Keratinocyte (primary cell): ENCODE measurements around the gene PARVA. TPM values are rescaled to one million over a fixed set of nuclear protein-coding genes. Genes with fewer than 3 reads are reported as not detected.

Source experiments
- DNase-seq: peaks from one replicate; pipeline ENCODE4 v3.0.0-alpha.2; 2011; ENCODE audit warnings: low read depth, missing footprints, low spot score
- FAIRE-seq: peaks from 2 replicates; lab custom pipeline; 2011; peaks lifted over from hg19 to GRCh38; lab: Jason Lieb, UNC
- H2AFZ ChIP-seq: 2 replicates; pipeline ENCODE4 v1.6.0; 2012; ENCODE audit warnings: low read length, control low read depth, inconsistent platforms; ENCODE audit not compliant: control insufficient read depth
- H3K27ac ChIP-seq: 2 replicates; pipeline ENCODE4 v1.5.1; 2011; ENCODE audit warnings: low read length; ENCODE audit not compliant: control insufficient read depth, insufficient read depth
- H3K27me3 ChIP-seq: 3 replicates; pipeline ENCODE4 v1.6.0; 2011; ENCODE audit warnings: low read length; ENCODE audit not compliant: control insufficient read depth, insufficient read depth; ENCODE audit errors: extremely low read depth
- H3K36me3 ChIP-seq, 2 experiments: 2 replicates in 1 of 2; 3 replicates in 1 of 2; pipeline ENCODE4 v1.5.1; 2011; ENCODE audit warnings: low read length in 2 of 2, mild to moderate bottlenecking in 1 of 2; ENCODE audit not compliant: control insufficient read depth in 2 of 2, insufficient read depth in 2 of 2; ENCODE audit errors: extremely low read depth in 1 of 2
- H3K4me1 ChIP-seq: 3 replicates; pipeline ENCODE4 v1.5.1; 2011; ENCODE audit warnings: low read length; ENCODE audit not compliant: control insufficient read depth, insufficient read depth; ENCODE audit errors: extremely low read depth
- H3K4me2 ChIP-seq: 3 replicates; pipeline ENCODE4 v1.6.0; 2011; ENCODE audit warnings: low read depth, low read length; ENCODE audit not compliant: control insufficient read depth, insufficient read depth; ENCODE audit errors: extremely low read depth
- H3K4me3 ChIP-seq, 3 experiments: fragments of 200-600 bp in 1 of 3; sonication (generic) in 1 of 3; 2 replicates in 2 of 3; 3 replicates in 1 of 3; pipeline ENCODE4 v1.5.1; 2011 to 2016; ENCODE audit warnings: low read length in 3 of 3, mild to moderate bottlenecking in 3 of 3, control low read depth in 2 of 3, inconsistent platforms in 1 of 3, low read depth in 1 of 3, mixed read lengths in 1 of 3, mixed run types in 1 of 3, moderate library complexity in 1 of 3; ENCODE audit not compliant: control insufficient read depth in 2 of 3, insufficient read depth in 2 of 3; ENCODE audit errors: extremely low read depth in 1 of 3
- H3K79me2 ChIP-seq: 2 replicates; pipeline ENCODE4 v1.6.0; 2012; ENCODE audit warnings: low read length; ENCODE audit not compliant: control insufficient read depth, insufficient read depth
- H3K9ac ChIP-seq: 3 replicates; pipeline ENCODE4 v1.6.0; 2011; ENCODE audit warnings: low read length; ENCODE audit not compliant: control insufficient read depth, insufficient read depth; ENCODE audit errors: extremely low read depth
- H3K9me1 ChIP-seq: 3 replicates; pipeline ENCODE4 v1.6.0; 2011; ENCODE audit warnings: low read length; ENCODE audit not compliant: control insufficient read depth, insufficient read depth; ENCODE audit errors: extremely low read depth
- H3K9me3 ChIP-seq: 2 replicates; pipeline ENCODE4 v1.5.1; 2012; ENCODE audit warnings: low read depth, low read length; ENCODE audit not compliant: control insufficient read depth
- H4K20me1 ChIP-seq: 3 replicates; pipeline ENCODE4 v1.6.0; 2011; ENCODE audit warnings: low read length; ENCODE audit not compliant: control insufficient read depth, insufficient read depth; ENCODE audit errors: extremely low read depth
- EZH2 ChIP-seq: IDR thresholded peaks from one replicate; pipeline ENCODE4 v1.6.1; 2012; ENCODE audit warnings: inconsistent platforms, mild to moderate bottlenecking, low read length, moderate library complexity
- dilution Hi-C: fragments of 300-500 bp; cut with MboI; formaldehyde crosslinking; loops from one replicate; pipeline ENCODE4 v1.7.0; 2020; ENCODE audit warnings: low sequenced_read_pairs; ENCODE audit not compliant: extremely low pct_ligation_motif_present
- polyA plus RNA-seq, 5 experiments: library from polyadenylated mRNA; depleted of rRNA in 3 of 5; stranded (reverse) in 3 of 5; stranded (forward) in 1 of 5; unstranded in 1 of 5; fragments of >200 nt; gene quantifications; 1 replicate in 1 of 5; 2 replicates in 3 of 5; 3 replicates in 1 of 5; pipeline versions ENCODE4 v1.2.1 to v1.2.3, GENCODE V29; 2011 to 2012; ENCODE audit warnings: missing spikeins in 2 of 5, low read depth in 1 of 5, low replicate concordance in 1 of 5
- TF ChIP-seq, protein P1 (sequence below), 3 experiments: IDR thresholded peaks in 1 of 3; conservative IDR thresholded peaks in 1 of 3; optimal IDR thresholded peaks in 1 of 3; 2 replicates in 2 of 3; 3 replicates in 1 of 3; pipeline versions ENCODE3 to v1.5.1; 2011; ENCODE audit warnings: low read length in 3 of 3, mild to moderate bottlenecking in 3 of 3, moderate library complexity in 2 of 3, control low read depth in 1 of 3, inconsistent platforms in 1 of 3; ENCODE audit not compliant: insufficient read depth in 2 of 3; ENCODE audit errors: extremely low read depth in 1 of 3

The PARVA gene
- polyA plus RNA-seq, 1 donor (not counting 4 experiments of a cell fraction or from before 2014, with no cell fraction given) = 28.9 TPM

DNA sequence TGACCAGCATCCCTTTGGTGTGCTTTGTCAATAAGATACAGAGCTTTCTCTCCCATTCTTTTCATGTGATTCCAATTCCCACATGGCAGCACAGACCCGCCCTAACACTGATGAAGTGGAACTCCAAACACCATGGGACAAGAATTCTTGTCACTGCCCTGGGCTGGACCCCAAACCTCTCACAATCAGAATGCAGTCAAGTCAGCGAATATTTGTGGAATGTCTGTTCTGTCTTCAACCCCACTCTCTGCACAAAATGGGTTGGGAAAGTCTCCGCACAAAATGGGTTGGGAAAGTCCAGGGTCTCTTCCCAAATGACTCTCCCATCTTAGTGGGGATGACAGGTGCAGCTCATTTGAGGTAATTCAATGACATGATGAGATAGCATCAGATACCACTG is 157.9 kb downstream of the PARVA start:
- no peak for TF ChIP-seq EZH2
- TF ChIP-seq, protein P1, sequence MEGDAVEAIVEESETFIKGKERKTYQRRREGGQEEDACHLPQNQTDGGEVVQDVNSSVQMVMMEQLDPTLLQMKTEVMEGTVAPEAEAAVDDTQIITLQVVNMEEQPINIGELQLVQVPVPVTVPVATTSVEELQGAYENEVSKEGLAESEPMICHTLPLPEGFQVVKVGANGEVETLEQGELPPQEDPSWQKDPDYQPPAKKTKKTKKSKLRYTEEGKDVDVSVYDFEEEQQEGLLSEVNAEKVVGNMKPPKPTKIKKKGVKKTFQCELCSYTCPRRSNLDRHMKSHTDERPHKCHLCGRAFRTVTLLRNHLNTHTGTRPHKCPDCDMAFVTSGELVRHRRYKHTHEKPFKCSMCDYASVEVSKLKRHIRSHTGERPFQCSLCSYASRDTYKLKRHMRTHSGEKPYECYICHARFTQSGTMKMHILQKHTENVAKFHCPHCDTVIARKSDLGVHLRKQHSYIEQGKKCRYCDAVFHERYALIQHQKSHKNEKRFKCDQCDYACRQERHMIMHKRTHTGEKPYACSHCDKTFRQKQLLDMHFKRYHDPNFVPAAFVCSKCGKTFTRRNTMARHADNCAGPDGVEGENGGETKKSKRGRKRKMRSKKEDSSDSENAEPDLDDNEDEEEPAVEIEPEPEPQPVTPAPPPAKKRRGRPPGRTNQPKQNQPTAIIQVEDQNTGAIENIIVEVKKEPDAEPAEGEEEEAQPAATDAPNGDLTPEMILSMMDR (optimal IDR thresholded peaks at IDR 0.05 in 1 of 3, IDR thresholded peaks at IDR 0.05 in 1 of 3, conservative IDR thresholded peaks at IDR 0.05 in 1 of 3; ENCODE audit: extremely low read depth in 1 of 3, insufficient read depth in 2 of 3, low read length in 3 of 3) = no peak
- dilution Hi-C loops = no loop called here
- H3K9me1 ChIP-seq = peaks cover 4% of the 10 kb centered on the region
- H3K36me3 ChIP-seq = peaks cover 0 to 4% of the 10 kb centered on the region in 2 experiments
- H3K9me3 ChIP-seq = no peaks in the 10 kb centered on the region
- FAIRE-seq (no peak), DNase-seq (no peak)
- no peak overlapping the region for H3K27ac ChIP-seq
- H2AFZ ChIP-seq = no peak overlapping the region
- no peaks in the 10 kb centered on the region for H4K20me1 ChIP-seq
- no peak overlapping the region for H3K4me2 ChIP-seq
- no peaks in the 10 kb centered on the region for H3K79me2 ChIP-seq
- no peaks in the 10 kb centered on the region for H3K27me3 ChIP-seq
- H3K4me3 ChIP-seq = no peak overlapping the region
- H3K4me1 ChIP-seq = peaks cover 30% of the 10 kb centered on the region
- H3K9ac ChIP-seq = no peak overlapping the region

DNA sequence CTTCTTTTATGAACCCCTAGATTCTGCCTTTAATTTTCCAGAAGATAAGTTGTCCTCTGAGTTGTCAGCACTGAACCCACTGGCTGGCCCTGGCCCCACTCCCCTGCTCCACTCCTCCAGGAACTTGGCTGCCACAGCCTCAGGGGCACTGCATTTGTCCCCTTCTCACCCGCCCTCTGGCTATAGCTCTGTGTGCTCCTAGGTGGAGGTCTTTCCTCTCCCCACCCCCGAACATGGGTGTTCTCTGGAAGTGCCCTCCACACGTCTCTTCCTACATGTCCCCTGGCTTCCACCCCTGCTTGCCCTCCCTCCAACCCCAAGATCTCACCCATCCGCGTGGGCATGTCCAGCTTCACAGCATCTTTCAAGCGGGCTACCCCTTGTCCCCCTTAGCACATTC is 159.2 kb downstream of the PARVA start:
- Histone ChIP-seq H3K36me3 (peaks cover 0 to 4% of the 10 kb centered on the region in 2 experiments), H3K27me3 (no peaks in the 10 kb centered on the region), H3K9me1 (peaks cover 1% of the 10 kb centered on the region), H3K9me3 (no peaks in the 10 kb centered on the region), H3K27ac (no peak overlapping the region), H3K4me2 (no peak overlapping the region), H3K4me3 (no peak overlapping the region), H4K20me1 (no peaks in the 10 kb centered on the region), H3K9ac (no peak overlapping the region), H3K79me2 (no peaks in the 10 kb centered on the region), H3K4me1 (peaks cover 34% of the 10 kb centered on the region), H2AFZ (no peak overlapping the region)
- TF ChIP-seq EZH2 = no peak
- FAIRE-seq (no peak), DNase-seq (no peak)
- dilution Hi-C loops = no loop called here

DNA sequence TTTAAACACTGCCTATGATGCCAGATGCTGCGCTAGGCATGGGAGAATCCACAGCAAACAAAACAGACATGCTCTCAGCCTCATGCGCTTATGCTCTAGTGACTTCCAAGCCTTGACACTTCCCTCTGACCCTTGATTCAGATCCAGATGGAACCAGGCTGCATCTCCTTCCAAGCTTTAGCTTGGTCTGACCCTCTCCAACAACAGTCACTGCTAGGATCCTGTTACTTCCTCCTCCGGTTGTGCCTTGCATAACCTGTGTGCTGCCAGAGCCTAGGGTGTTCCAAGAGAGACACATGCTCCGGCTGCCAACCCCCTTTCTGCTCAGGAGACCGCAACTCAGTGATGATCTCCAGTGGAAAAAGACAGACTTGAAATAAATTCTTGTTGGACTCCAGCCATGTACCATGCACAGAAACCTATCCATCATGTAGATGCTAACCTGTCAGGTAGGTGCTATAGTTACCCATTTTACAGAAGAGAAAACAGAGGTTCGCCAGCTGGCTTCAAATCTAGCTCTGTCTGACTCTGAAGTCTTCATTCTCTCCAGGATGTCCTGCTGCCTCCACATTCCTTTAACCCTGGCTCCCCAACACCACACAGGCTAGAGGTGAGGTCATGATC is 160.5 kb downstream of the PARVA start:
- no peak overlapping the region for H3K27ac ChIP-seq
- no peak for TF ChIP-seq EZH2
- TF ChIP-seq, protein P1 (optimal IDR thresholded peaks at IDR 0.05 in 1 of 3, IDR thresholded peaks at IDR 0.05 in 1 of 3, conservative IDR thresholded peaks at IDR 0.05 in 1 of 3; ENCODE audit: extremely low read depth in 1 of 3, insufficient read depth in 2 of 3, low read length in 3 of 3) = no peak
- H3K4me3 ChIP-seq = no peak overlapping the region
- H4K20me1 ChIP-seq = no peaks in the 10 kb centered on the region
- H3K79me2 ChIP-seq = no peaks in the 10 kb centered on the region
- no peaks in the 10 kb centered on the region for H3K27me3 ChIP-seq
- no peak overlapping the region for H2AFZ ChIP-seq
- H3K4me2 ChIP-seq = no peak overlapping the region
- no peak overlapping the region for H3K9ac ChIP-seq
- H3K9me1 ChIP-seq = no peaks in the 10 kb centered on the region
- peaks cover 40% of the 10 kb centered on the region for H3K4me1 ChIP-seq
- dilution Hi-C loops = no loop called here
- peaks cover 0 to 4% of the 10 kb centered on the region in 2 experiments for H3K36me3 ChIP-seq
- FAIRE-seq (no peak), DNase-seq (no peak)
- H3K9me3 ChIP-seq = no peaks in the 10 kb centered on the region
